HEK293 (cell line): ENCODE measurements around the gene EOMES.

Source experiments
- CTCF ChIP-seq: fragments of 450-650 bp; formaldehyde crosslinking; IDR thresholded peaks from 2 replicates; pipeline ENCODE4 v1.5.1; 2016; ENCODE audit warnings: missing biosample characterization, missing genetic modification characterization
- ZBTB1 ChIP-seq: fragments of 450-650 bp; formaldehyde crosslinking; IDR thresholded peaks from 2 replicates; pipeline ENCODE4 v1.5.1; 2016; ENCODE audit warnings: missing biosample characterization, missing genetic modification characterization
- ZNF274 ChIP-seq, 2 experiments: fragments of 200-500 bp in 1 of 2; fragments of 450-650 bp in 1 of 2; sonication (Bioruptor generic) in 1 of 2; formaldehyde crosslinking in 1 of 2; IDR thresholded peaks; 2 replicates each; pipeline versions ENCODE4 v1.5.1 to v1.6.1; 2014 to 2016; ENCODE audit warnings: borderline replicate concordance in 1 of 2, inconsistent platforms in 1 of 2, low read length in 1 of 2, missing biosample characterization in 1 of 2, missing genetic modification characterization in 1 of 2
- ZNF391 ChIP-seq: fragments of 450-650 bp; formaldehyde crosslinking; IDR thresholded peaks from 2 replicates; pipeline ENCODE4 v1.5.1; 2016; ENCODE audit warnings: low read depth, missing biosample characterization, missing genetic modification characterization, borderline replicate concordance
- ZNF654 ChIP-seq: fragments of 450-650 bp; formaldehyde crosslinking; IDR thresholded peaks from 2 replicates; pipeline ENCODE4 v1.5.1; 2016; ENCODE audit warnings: low read depth, missing biosample characterization, missing genetic modification characterization
- ZNF76 ChIP-seq: fragments of 450-650 bp; formaldehyde crosslinking; IDR thresholded peaks from 2 replicates; pipeline ENCODE4; 2016; ENCODE audit warnings: low read depth, missing biosample characterization, missing genetic modification characterization, borderline replicate concordance
- ZNF776 ChIP-seq: fragments of 450-650 bp; formaldehyde crosslinking; IDR thresholded peaks from 2 replicates; pipeline ENCODE4 v1.5.0; 2017; ENCODE audit warnings: missing biosample characterization, missing genetic modification characterization, borderline replicate concordance

- TF ChIP-seq CTCF (tag by site-specific recombination) (no peak), ZBTB1 (tag by site-specific recombination) (no peak), ZNF654 (tag by site-specific recombination) (no peak), ZNF391 (tag by site-specific recombination) (no peak), ZNF776 (no peak), ZNF76 (tag by site-specific recombination) (no peak), ZNF274 (IDR thresholded peaks at IDR 0.05; ENCODE audit: low read length) (no peak), ZNF274 (tag by site-specific recombination; IDR thresholded peaks at IDR 0.05; ENCODE audit: borderline replicate concordance) (no peak)
Measured at GRCh38 chr3:27678234-27678633, 43.9 kb downstream of the EOMES start.
